ENCODE measurements around the gene MTHFR. TPM values are rescaled to one million over a fixed set of nuclear protein-coding genes. Genes with fewer than 3 reads are reported as not detected.

The MTHFR gene
- total RNA-seq, 4 donors from 2014 or later, result 18.6 to 46.7 (median 27.9) TPM

- no peak for ATAC-seq
- Histone ChIP-seq H3K36me3 (peaks cover 0 to 97% of the 10 kb centered on the region in 2 donors), H3K9me3 (no peaks in the 10 kb centered on the region), H3K27me3 (no peaks in the 10 kb centered on the region), H3K4me1 (peaks cover 0 to 6% (median 0%) of the 10 kb centered on the region in 3 donors), H3K4me3 (no peak overlapping the region), H3K27ac (no peak overlapping the region)
- no peak for TF ChIP-seq EP300 (IDR thresholded peaks at IDR 0.05)
- no peak for TF ChIP-seq POLR2A (IDR thresholded peaks at IDR 0.05)
- TF ChIP-seq CTCF (IDR thresholded peaks at IDR 0.05), result no peak
- no peak for TF ChIP-seq POLR2AphosphoS5 (IDR thresholded peaks at IDR 0.05)
- WGBS, 2 donors (ENCODE audit: low coverage in 1 of 2), result 62 to 71% methylated on average over 5 to 16 of the region's 17 CpGs
Measured at GRCh38 chr1:11841245-11842153, 35.7 kb upstream of the MTHFR start.

GRCh38 chr1:11839727-11840705 is 34.3 kb upstream of the MTHFR start:
- Histone ChIP-seq H3K4me1 (peaks cover 0 to 6% (median 0%) of the 10 kb centered on the region in 3 donors), H3K27ac (no peak overlapping the region), H3K36me3 (peaks cover 0 to 100% of the 10 kb centered on the region in 2 donors), H3K4me3 (no peak overlapping the region), H3K27me3 (no peaks in the 10 kb centered on the region), H3K9me3 (no peaks in the 10 kb centered on the region)
- TF ChIP-seq POLR2A (IDR thresholded peaks at IDR 0.05), result no peak
- no peak for TF ChIP-seq POLR2AphosphoS5 (IDR thresholded peaks at IDR 0.05)
- TF ChIP-seq EP300 (IDR thresholded peaks at IDR 0.05), result no peak
- no peak for TF ChIP-seq CTCF (IDR thresholded peaks at IDR 0.05)
- 77 to 82% methylated on average over 2 to 6 of the region's 20 CpGs for WGBS, 2 donors (ENCODE audit: low coverage in 1 of 2)
- ATAC-seq, result no peak

GRCh38 chr1:11838349-11839272 is 32.8 kb upstream of the MTHFR start:
- TF ChIP-seq EP300 (IDR thresholded peaks at IDR 0.05), result no peak
- TF ChIP-seq CTCF (IDR thresholded peaks at IDR 0.05), result peak in 3 of 4 experiments; percentile 88 to 99 (median 92)
- peak; percentile 78 for ATAC-seq
- WGBS, 2 donors (ENCODE audit: low coverage in 1 of 2), result 31 to 50% methylated on average over 6 to 14 of the region's 40 CpGs
- Histone ChIP-seq H3K9me3 (no peaks in the 10 kb centered on the region), H3K4me1 (peaks cover 0 to 6% (median 0%) of the 10 kb centered on the region in 3 donors), H3K36me3 (peaks cover 0 to 100% of the 10 kb centered on the region in 2 donors), H3K27me3 (no peaks in the 10 kb centered on the region), H3K4me3 (no peak overlapping the region), H3K27ac (no peak overlapping the region)

- Histone ChIP-seq H3K4me1 (peaks cover 0 to 6% (median 0%) of the 10 kb centered on the region in 3 donors), H3K27me3 (no peaks in the 10 kb centered on the region), H3K36me3 (peaks cover 0 to 100% of the 10 kb centered on the region in 2 donors), H3K9me3 (no peaks in the 10 kb centered on the region), H3K27ac (no peak overlapping the region), H3K4me3 (no peak overlapping the region)
- TF ChIP-seq EP300 (IDR thresholded peaks at IDR 0.05) (no peak), CTCF (IDR thresholded peaks at IDR 0.05) (no peak), POLR2A (IDR thresholded peaks at IDR 0.05) (no peak), POLR2AphosphoS5 (IDR thresholded peaks at IDR 0.05) (no peak)
- WGBS, 2 donors (ENCODE audit: low coverage in 1 of 2), result 67 to 82% methylated on average over 6 to 8 of the region's 11 CpGs
- no peak for ATAC-seq
Measured at GRCh38 chr1:11837767-11838348, 32.1 kb upstream of the MTHFR start.

All from gastroesophageal sphincter (tissue), 4 donors.